Esophagus (tissue), 2 donors: Measurements from ENCODE around the gene LIMD2. TPM values are rescaled to one million over a fixed set of nuclear protein-coding genes. Genes with fewer than 3 reads are reported as not detected.

Experiments
- H3K27ac ChIP-seq, 2 donors: one replicate each; pipeline ENCODE4 v1.5.1; 2013; ENCODE audit warnings: low read depth in 2 of 2, mild to moderate bottlenecking in 2 of 2, inconsistent platforms in 1 of 2, low read length in 1 of 2, moderate library complexity in 1 of 2
- H3K27me3 ChIP-seq, 2 donors: one replicate each; pipeline ENCODE4 v1.6.1; 2013; ENCODE audit warnings: low read length in 2 of 2, control low read depth in 1 of 2, mild to moderate bottlenecking in 1 of 2; ENCODE audit not compliant: insufficient read depth in 2 of 2, control insufficient read depth in 1 of 2
- H3K36me3 ChIP-seq, 2 donors: one replicate each; pipeline ENCODE4 v1.6.1; 2013; ENCODE audit warnings: low read length in 1 of 2; ENCODE audit not compliant: control insufficient read depth in 2 of 2, insufficient read depth in 2 of 2
- H3K4me1 ChIP-seq, 2 donors: one replicate each; pipeline ENCODE4 v1.6.1; 2013; ENCODE audit warnings: low read length in 1 of 2; ENCODE audit not compliant: control insufficient read depth in 2 of 2, insufficient read depth in 2 of 2
- H3K4me3 ChIP-seq, 2 donors: one replicate each; pipeline ENCODE4 v1.5.1; 2013; ENCODE audit warnings: low read length in 2 of 2, mild to moderate bottlenecking in 2 of 2, low read depth in 1 of 2, moderate library complexity in 1 of 2
- H3K9me3 ChIP-seq, 2 donors: one replicate each; pipeline ENCODE4 v1.6.1; 2013; ENCODE audit warnings: mild to moderate bottlenecking in 2 of 2, low read depth in 1 of 2, low read length in 1 of 2, moderate library complexity in 1 of 2; ENCODE audit not compliant: control insufficient read depth in 2 of 2, insufficient read depth in 1 of 2
- WGBS, 2 donors: extraction: QIAGEN DNeasy Blood & Tissue Kit; methylation state at CpG; one replicate each; pipeline ENCODE4 v1.1.7; 2013; 5-methylcytosine and 5-hydroxymethylcytosine counted together
- polyA plus RNA-seq, 2 donors: library from polyadenylated mRNA; stranded (reverse); fragments of 200-250 nt; gene quantifications; one replicate each; pipeline ENCODE4 v1.2.3, GENCODE V29; 2013
- donor health status: healthy with polysubstance abuse.
- donor health status: Bipolar disorder and iron deficiency.

LIMD2 gene
- polyA plus RNA-seq, 2 donors: 4.6 to 6.3 TPM

DNA sequence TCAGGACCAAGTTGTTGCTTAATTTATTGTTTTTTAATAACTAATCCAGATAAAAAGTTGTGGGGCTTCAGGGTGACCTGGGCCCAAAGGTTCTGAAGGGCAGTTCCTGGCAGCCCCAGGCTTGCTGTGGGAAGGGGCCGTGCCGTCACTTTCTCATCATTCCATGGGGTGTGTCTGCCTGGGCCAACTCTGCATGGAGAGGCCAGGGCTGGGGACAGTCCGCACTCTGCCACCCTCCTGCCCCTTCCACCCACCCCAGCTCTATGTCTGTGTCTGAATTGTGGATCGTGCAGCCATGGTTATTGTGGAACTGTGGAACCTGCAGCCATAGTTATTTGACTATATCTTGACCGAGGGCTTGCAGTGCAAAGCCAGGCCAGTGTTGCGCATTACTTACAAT lies 4.0 kb downstream of the LIMD2 start:
- H3K27ac ChIP-seq: no peak overlapping the region

DNA sequence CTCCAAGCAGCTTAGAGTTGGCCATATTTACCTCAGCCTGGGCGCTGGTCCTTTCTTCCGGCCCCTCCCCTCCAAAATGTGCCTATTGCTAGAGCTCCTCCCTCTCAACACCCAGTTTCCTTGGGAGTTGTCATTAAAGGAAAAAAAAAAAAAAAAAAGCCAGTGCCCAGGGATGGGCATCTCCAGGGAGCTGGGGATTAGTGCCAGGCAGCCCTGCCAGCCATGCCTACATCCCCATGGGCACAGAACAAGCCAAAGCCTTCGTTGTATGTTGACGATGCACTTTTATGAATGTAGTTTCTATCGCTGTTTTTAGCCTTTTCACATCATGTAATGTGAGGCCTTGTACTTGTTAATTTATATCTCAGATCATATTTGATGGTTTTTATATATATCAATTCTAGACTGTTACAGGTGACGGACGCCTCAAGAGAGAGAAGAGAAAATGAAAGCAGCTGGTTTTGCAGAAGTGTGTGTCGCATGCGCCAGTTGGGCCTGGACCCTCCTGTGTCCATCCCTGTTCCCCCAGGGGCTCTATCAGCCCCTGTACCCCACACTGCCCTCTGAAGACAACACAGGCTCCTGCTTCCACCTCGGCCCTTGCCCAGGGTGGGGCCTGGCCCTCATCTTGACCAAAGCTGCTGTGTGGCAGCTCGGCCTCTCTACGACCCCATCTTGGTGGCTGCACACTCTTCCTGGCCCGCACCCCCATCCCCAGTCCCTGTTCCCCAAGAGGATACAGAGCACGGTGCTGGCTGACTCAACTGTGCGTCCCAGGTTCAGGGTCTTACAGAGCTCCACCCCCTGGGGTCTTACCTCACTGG lies 4.8 kb downstream of the LIMD2 start:
- H3K27me3 ChIP-seq: no peaks in the 10 kb centered on the region
- H3K4me1 ChIP-seq: peaks cover under 1 to 3% of the 10 kb centered on the region in 2 donors
- H3K36me3 ChIP-seq: peaks cover 12 to 32% of the 10 kb centered on the region in 2 donors
- no peak overlapping the region for H3K4me3 ChIP-seq
- 71 to 77% methylated on average over 15 of the region's 15 CpGs for WGBS, 2 donors
- H3K27ac ChIP-seq: no peak overlapping the region
- H3K9me3 ChIP-seq: no peaks in the 10 kb centered on the region

More for the DNA sequence above, 4.0 kb downstream of the LIMD2 start:
- WGBS, 2 donors: 85 to 87% methylated on average over 6 of the region's 6 CpGs
- no peaks in the 10 kb centered on the region for H3K9me3 ChIP-seq
- H3K4me3 ChIP-seq: no peak overlapping the region
- peaks cover 6% of the 10 kb centered on the region in 2 donors for H3K4me1 ChIP-seq
- no peaks in the 10 kb centered on the region for H3K27me3 ChIP-seq
- peaks cover 6 to 25% of the 10 kb centered on the region in 2 donors for H3K36me3 ChIP-seq

DNA sequence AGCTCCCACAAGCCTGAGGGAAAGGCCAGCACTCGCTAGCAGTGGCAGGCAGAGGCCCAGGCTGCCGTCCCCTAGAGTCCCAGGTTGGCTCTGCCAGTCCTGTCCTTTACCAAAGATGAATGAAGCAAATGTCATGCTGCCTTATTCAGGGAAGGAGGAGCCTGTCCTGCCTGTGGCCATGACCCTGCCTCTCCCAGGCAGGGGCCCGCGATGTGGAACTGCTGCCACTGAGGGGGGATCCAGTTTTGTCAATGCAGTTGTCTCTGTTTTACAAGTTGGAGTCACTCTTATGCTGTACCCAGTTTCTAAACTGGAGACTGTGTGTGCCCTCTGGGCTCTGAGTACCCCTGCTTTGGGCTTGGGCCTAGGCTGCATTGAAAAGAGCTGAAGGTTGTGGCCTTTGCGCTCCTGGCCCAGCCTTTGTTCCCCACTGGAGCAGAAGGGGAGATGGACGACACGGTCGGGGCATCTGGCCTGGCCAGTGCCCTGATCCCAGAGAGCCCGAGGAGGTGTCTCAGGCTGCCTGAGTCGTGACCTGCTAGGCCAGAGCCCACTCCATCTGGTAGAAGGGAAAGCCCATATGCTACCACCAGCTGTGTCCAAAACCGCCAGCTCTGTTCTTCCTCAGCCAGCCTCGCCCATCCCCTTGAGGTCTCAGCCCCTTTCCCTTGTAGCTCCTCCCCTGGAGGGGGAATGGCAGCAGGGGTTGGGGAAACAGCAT lies 5.5 kb downstream of the LIMD2 start:
- no peak overlapping the region for H3K27ac ChIP-seq
- no peak overlapping the region for H3K4me3 ChIP-seq
- peaks cover 0 to 3% of the 10 kb centered on the region in 2 donors for H3K4me1 ChIP-seq
- H3K27me3 ChIP-seq: no peaks in the 10 kb centered on the region
- H3K9me3 ChIP-seq: no peaks in the 10 kb centered on the region
- H3K36me3 ChIP-seq: peaks cover 20 to 39% of the 10 kb centered on the region in 2 donors
- WGBS, 2 donors: 87 to 88% methylated on average over 12 of the region's 12 CpGs

DNA sequence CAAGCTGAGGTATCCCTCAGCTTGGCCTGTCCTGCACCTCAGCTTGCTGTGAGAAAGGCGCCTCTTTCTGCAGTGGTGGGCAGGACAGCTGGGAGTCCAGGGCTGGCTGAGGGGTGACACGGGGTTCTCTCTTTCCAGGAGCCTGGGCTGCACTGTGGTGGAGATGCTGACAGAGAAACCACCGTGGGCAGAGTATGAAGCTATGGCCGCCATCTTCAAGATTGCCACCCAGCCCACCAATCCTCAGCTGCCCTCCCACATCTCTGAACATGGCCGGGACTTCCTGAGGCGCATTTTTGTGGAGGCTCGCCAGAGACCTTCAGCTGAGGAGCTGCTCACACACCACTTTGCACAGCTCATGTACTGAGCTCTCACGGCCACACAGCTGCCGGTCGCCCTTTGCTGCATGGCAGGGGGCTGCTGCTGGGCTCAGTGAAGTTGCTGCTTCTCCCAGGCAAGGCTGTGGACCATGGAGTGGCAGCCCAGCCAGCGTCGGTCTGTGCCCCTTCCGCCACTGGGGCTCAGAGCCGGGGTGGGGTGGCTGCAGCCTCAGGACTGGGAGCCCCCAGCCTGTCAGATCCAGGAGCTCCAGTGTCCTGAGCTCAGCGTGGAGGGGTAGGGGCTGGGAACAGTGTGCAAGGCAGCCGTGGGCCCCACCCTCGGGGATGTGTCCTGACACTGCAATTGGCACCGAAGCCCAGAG lies 6.4 kb downstream of the LIMD2 start:
- Histone ChIP-seq H3K36me3 (peaks cover 28 to 47% of the 10 kb centered on the region in 2 donors), H3K4me3 (no peak overlapping the region), H3K9me3 (no peaks in the 10 kb centered on the region), H3K4me1 (peaks cover 0 to 3% of the 10 kb centered on the region in 2 donors), H3K27me3 (no peaks in the 10 kb centered on the region), H3K27ac (no peak overlapping the region)
- WGBS, 2 donors: 91 to 92% methylated on average over 18 of the region's 18 CpGs

DNA sequence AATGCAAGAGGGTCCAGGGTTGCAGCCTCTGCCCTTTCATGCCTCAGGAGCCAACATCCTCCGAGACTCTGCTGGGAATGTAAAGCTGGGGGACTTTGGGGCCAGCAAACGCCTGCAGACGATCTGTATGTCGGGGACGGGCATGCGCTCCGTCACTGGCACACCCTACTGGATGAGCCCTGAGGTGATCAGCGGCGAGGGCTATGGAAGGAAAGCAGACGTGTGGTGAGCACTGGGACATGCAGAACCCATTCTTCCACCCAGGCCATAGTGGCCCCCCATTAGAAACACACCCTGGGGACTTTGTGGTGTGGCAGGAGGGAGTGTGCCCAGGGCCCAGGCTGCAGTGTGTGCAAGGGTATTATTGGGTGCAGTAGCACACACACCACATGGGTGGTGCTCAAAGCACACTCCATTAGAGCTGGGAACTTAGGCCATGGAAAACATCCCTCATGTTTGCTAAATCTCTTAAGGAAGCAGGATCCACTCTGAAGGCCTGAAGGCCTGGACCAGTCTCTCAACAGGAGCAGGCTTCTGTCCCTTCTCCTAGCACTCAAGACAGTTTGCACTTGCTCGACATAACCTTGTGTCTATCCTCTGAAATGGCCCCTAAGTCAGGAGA lies 7.6 kb downstream of the LIMD2 start:
- Histone ChIP-seq H3K36me3 (peaks cover 31 to 52% of the 10 kb centered on the region in 2 donors), H3K27me3 (no peaks in the 10 kb centered on the region)
- 92 to 94% methylated on average over 11 of the region's 11 CpGs for WGBS, 2 donors

DNA sequence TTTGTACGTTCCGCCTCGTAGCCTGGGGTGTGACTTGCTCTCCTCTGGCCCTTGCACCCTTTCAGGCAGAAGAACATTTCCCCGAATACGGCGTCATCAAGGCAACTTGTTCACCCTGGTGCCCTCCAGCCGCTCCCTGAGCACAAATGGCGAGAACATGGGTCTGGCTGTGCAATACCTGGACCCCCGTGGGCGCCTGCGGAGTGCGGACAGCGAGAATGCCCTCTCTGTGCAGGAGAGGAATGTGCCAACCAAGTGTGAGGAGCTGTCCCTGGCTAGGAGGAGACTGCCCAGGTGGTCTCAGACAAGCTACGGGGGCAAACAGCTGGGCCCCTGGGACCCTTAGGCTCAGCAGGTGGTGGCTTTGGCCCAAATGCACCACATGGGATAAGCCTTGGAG lies 10.4 kb downstream of the LIMD2 start:
- H3K27me3 ChIP-seq: no peaks in the 10 kb centered on the region
- no peaks in the 10 kb centered on the region for H3K9me3 ChIP-seq
- H3K4me3 ChIP-seq: no peak overlapping the region
- H3K27ac ChIP-seq: no peak overlapping the region
- WGBS, 2 donors: 96% methylated on average over 14 of the region's 14 CpGs
- peaks cover 0 to 1% of the 10 kb centered on the region in 2 donors for H3K4me1 ChIP-seq
- H3K36me3 ChIP-seq: peaks cover 31 to 52% of the 10 kb centered on the region in 2 donors

More for the DNA sequence above, 7.6 kb downstream of the LIMD2 start:
- H3K4me3 ChIP-seq: no peak overlapping the region
- no peak overlapping the region for H3K27ac ChIP-seq
- no peaks in the 10 kb centered on the region for H3K4me1 ChIP-seq
- H3K9me3 ChIP-seq: no peaks in the 10 kb centered on the region

DNA sequence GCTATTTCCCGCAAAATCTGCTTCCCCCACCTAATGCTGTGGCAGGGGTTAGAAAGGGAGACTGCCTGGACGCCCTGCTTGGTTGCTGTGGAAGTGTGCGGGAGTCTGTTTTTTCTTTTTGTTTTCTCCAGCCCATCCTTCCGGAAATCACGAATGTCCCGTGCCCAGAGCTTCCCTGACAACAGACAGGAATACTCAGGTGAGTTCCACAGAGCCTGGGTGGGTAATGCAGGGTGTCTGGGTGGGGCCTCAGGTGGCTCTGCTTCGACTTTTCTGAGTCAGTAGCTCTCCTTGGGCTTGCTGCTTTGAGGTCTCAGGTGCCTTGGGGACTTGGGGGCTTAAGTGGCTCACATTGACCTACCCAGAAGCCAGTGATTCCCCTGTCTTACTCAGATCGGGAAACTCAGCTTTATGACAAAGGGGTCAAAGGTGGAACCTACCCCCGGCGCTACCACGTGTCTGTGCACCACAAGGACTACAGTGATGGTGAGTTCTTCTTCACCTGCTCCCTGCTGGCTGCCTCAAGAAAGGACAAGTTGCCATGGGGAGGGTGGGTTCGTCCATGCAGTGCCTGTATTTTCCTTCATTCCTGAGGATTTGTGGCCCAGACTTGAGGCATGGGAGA lies 11.4 kb downstream of the LIMD2 start:
- Histone ChIP-seq H3K4me1 (peaks cover 0 to 1% of the 10 kb centered on the region in 2 donors), H3K27ac (no peak overlapping the region), H3K36me3 (peaks cover 31 to 47% of the 10 kb centered on the region in 2 donors), H3K4me3 (no peak overlapping the region), H3K27me3 (no peaks in the 10 kb centered on the region), H3K9me3 (no peaks in the 10 kb centered on the region)
- 79 to 86% methylated on average over 12 of the region's 12 CpGs for WGBS, 2 donors

DNA sequence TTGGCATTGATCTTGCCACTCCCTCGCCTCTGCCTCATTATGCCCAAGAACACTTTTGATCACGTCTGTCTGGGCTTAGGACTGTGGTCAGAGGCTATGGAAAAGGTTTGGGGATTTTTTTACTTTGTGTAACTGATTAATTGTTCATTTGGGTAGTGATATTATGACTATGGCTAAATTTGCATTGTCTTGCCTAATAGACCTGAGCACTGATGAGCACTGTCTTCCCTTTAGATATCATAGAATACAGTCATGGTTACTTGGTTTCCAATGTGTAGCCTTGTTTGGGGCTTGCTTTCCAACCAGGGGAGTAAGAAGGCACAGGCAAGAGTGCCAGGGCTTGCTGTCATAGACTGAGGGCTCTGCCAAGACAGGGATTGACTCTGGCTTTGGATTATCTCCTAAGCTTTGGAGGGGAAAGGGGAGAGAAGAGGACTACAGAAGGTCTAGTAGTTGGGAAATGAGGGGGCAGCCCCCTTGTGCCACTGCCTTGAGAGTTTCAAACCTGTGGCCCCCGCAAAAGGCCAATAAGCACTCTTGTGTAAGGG lies 13.7 kb downstream of the LIMD2 start:
- H3K9me3 ChIP-seq: no peaks in the 10 kb centered on the region
- no peak overlapping the region for H3K4me3 ChIP-seq
- H3K27me3 ChIP-seq: no peaks in the 10 kb centered on the region
- peaks cover 0 to 1% of the 10 kb centered on the region in 2 donors for H3K4me1 ChIP-seq
- peaks cover 32 to 41% of the 10 kb centered on the region in 2 donors for H3K36me3 ChIP-seq
- H3K27ac ChIP-seq: no peak overlapping the region
- WGBS, 2 donors: 77% methylated on average over 3 of the region's 3 CpGs
